Colonic mucosa (tissue), 4 donors: ENCODE measurements around the gene SPACA7. TPM values are rescaled to one million over a fixed set of nuclear protein-coding genes. Genes with fewer than 3 reads are reported as not detected.

Source experiments
- DNase-seq: peaks from one replicate; pipeline ENCODE4 v3.0.0-alpha.2; 2020
- H3K27ac ChIP-seq: fragments of 200-600 bp; one replicate; pipeline ENCODE4 v1.8.0; 2021
- H3K27me3 ChIP-seq: fragments of 200-600 bp; one replicate; pipeline ENCODE4 v1.8.0; 2021
- H3K36me3 ChIP-seq: fragments of 200-600 bp; one replicate; pipeline ENCODE4 v1.8.0; 2021
- H3K4me1 ChIP-seq: fragments of 200-600 bp; one replicate; pipeline ENCODE4 v1.8.0; 2021; ENCODE audit warnings: mild to moderate bottlenecking
- H3K4me3 ChIP-seq: fragments of 200-600 bp; one replicate; pipeline ENCODE4 v1.8.0; 2021
- H3K9ac ChIP-seq, 2 donors: one replicate each; pipeline ENCODE4 v1.7.0; 2013; ENCODE audit warnings: control low read depth in 2 of 2, low read depth in 2 of 2, low read length in 2 of 2
- H3K9me3 ChIP-seq: fragments of 200-600 bp; one replicate; pipeline ENCODE4 v1.8.0; 2021
- CTCF ChIP-seq: fragments of 200-600 bp; IDR thresholded peaks from one replicate; pipeline ENCODE4 v1.8.0; 2022; ENCODE audit warnings: antibody characterized with exemption, mild to moderate bottlenecking
- intact Hi-C: fragments of 100-400 bp; cut with DNase I; formaldehyde crosslinking; loops from one replicate; pipeline ENCODE4 v1.14.1; 2022
- total RNA-seq, 2 donors: library from RNA; stranded (reverse); fragmentation: NEBNext Ultra II Directional in 1 of 2; extraction: Animal tissue kit (Norgen Biotek cat#: 25700) in 1 of 2; gene quantifications; one replicate each; pipeline ENCODE4 v1.2.1, GENCODE V29; 2021
- donor health status: healthy.
- donor health status: DM: no; HTN: no; CAD: no.
- donor health status: DM: no; HTN: no; CAD: no.

SPACA7 gene
- total RNA-seq, 2 donors from 2014 or later: not detected

- Histone ChIP-seq H3K4me1 (no peaks in the 10 kb centered on the region), H3K9ac (no peak overlapping the region), H3K27me3 (no peaks in the 10 kb centered on the region), H3K4me3 (no peak overlapping the region), H3K27ac (no peak overlapping the region), H3K36me3 (no peaks in the 10 kb centered on the region), H3K9me3 (no peaks in the 10 kb centered on the region)
- TF ChIP-seq CTCF: no peak
- DNase-seq: no peak
- intact Hi-C loops: no loop called here
Measured at GRCh38 chr13:112465251-112466131, 89.3 kb downstream of the SPACA7 start.

- Histone ChIP-seq H3K9ac (no peak overlapping the region), H3K36me3 (no peaks in the 10 kb centered on the region), H3K4me3 (no peak overlapping the region), H3K27me3 (no peaks in the 10 kb centered on the region), H3K4me1 (no peaks in the 10 kb centered on the region), H3K9me3 (no peaks in the 10 kb centered on the region), H3K27ac (no peak overlapping the region)
- no peak for TF ChIP-seq CTCF
- no peak for DNase-seq
- intact Hi-C loops: no loop called here
Measured at GRCh38 chr13:112466132-112467058, 90.2 kb downstream of the SPACA7 start.

GRCh38 chr13:112467236-112467635 is 91.1 kb downstream of the SPACA7 start:
- TF ChIP-seq CTCF: no peak
- Histone ChIP-seq H3K4me3 (no peak overlapping the region), H3K36me3 (no peaks in the 10 kb centered on the region), H3K4me1 (no peaks in the 10 kb centered on the region), H3K9ac (no peak overlapping the region), H3K27ac (no peak overlapping the region), H3K9me3 (no peaks in the 10 kb centered on the region), H3K27me3 (no peaks in the 10 kb centered on the region)
- intact Hi-C loops: no loop called here
- no peak for DNase-seq

- H3K36me3 ChIP-seq: no peaks in the 10 kb centered on the region
- no peak overlapping the region for H3K27ac ChIP-seq
- intact Hi-C loops: no loop called here
- no peak overlapping the region for H3K9ac ChIP-seq
- H3K4me3 ChIP-seq: no peak overlapping the region
- H3K27me3 ChIP-seq: no peaks in the 10 kb centered on the region
- no peak for TF ChIP-seq CTCF
- H3K4me1 ChIP-seq: no peaks in the 10 kb centered on the region
- DNase-seq: no peak
- no peaks in the 10 kb centered on the region for H3K9me3 ChIP-seq
Measured at GRCh38 chr13:112468069-112468468, 91.9 kb downstream of the SPACA7 start.

GRCh38 chr13:112469071-112469745 is 93.1 kb downstream of the SPACA7 start:
- Histone ChIP-seq H3K4me1 (no peaks in the 10 kb centered on the region), H3K9me3 (no peaks in the 10 kb centered on the region), H3K36me3 (no peaks in the 10 kb centered on the region), H3K27ac (no peak overlapping the region), H3K9ac (no peak overlapping the region), H3K27me3 (no peaks in the 10 kb centered on the region), H3K4me3 (no peak overlapping the region)
- TF ChIP-seq CTCF: no peak
- intact Hi-C loops: no loop called here
- DNase-seq: no peak
